AG10803 (cell line): ENCODE results near the gene TBL3.
"Not testable (repeated sequence)": the region's sequence is repeated elsewhere in the genome, so short reads cannot be mapped to it uniquely, and the experiment has no call there.

Experiments used
- DNase-seq: peaks from one replicate; pipeline ENCODE4 v3.0.0; 2010; ENCODE audit warnings: low read depth
- H3K4me3 ChIP-seq: 2 replicates; pipeline ENCODE4 v1.5.1; 2011; ENCODE audit warnings: mild to moderate bottlenecking, low read length, control low read depth
- TF ChIP-seq, protein P1 (sequence below): conservative IDR thresholded peaks from 2 replicates; pipeline ENCODE4 v1.5.1; 2011; ENCODE audit warnings: mild to moderate bottlenecking, low read length, control low read depth, inconsistent platforms

TBL3 gene

DNA sequence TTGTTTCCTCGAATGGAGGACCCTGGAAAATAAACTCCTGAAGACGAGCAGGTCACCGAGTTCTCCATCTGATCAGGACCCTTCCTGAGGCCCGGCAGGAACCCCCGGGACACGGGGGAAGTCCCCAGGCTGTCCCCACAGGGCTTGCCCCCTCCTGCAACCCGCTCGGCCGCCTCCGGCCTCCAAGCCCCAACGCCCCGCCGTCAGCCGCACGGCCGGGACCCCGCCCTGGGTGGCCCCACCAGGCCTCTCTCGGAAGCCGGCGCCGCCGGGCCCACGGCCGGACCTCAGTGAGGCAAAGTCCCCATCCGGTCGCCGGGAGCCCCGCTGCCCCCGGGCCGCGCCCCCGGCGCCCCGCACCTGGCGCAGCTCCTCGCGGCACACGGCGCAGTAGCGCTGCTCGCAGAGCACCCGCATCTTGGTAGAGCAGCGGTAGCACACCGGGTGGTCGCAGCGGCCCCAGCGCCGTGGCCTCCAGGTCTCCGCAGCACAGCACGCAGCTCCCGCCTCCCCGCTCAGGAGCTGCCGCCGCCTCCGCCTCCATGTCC is 37.4 kb downstream of the TBL3 start:
- peak overlapping the region; percentile 86 for H3K4me3 ChIP-seq

DNA sequence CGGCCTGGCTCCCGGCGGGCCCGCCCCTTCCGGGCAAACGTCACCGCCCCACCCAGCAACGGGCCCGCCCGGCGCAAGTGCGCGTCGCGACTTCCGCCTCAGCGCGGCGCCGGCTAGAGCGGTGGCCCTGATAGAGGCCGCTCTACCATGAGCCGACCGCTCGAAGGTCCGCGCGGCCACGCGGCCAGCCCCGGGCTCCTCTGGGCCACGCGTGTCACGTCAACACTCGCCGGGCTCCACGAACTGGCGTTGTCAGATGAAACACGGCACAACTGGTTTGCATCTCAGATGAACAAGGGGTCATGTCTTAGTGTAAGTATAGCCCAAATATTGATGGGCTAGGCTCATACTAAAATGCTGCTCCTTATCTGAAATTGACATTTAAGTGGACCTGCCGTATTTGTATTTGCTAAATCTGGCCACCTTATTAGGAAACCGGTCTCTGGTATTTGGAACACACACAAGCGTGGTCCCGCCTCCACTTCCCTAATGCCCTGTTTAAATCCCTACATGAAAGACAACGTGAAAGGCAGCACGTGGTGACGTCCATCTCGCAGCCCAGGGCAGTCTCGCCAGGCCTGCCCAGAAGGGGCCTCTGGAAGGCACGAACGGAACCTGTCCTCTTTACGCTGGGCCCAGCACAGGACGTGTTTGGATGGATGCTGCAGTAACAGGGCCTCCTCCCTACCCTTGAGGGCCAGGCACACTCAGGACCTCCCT is 38.1 kb downstream of the TBL3 start, which contains the start of gene ZNF598:
Gene ZNF598 (minus strand): TSS at position 31 of the 720 bp plus-strand sequence.
- H3K4me3 ChIP-seq: peak within 1 kb of the TSS; percentile 86
- TF ChIP-seq, protein P1, sequence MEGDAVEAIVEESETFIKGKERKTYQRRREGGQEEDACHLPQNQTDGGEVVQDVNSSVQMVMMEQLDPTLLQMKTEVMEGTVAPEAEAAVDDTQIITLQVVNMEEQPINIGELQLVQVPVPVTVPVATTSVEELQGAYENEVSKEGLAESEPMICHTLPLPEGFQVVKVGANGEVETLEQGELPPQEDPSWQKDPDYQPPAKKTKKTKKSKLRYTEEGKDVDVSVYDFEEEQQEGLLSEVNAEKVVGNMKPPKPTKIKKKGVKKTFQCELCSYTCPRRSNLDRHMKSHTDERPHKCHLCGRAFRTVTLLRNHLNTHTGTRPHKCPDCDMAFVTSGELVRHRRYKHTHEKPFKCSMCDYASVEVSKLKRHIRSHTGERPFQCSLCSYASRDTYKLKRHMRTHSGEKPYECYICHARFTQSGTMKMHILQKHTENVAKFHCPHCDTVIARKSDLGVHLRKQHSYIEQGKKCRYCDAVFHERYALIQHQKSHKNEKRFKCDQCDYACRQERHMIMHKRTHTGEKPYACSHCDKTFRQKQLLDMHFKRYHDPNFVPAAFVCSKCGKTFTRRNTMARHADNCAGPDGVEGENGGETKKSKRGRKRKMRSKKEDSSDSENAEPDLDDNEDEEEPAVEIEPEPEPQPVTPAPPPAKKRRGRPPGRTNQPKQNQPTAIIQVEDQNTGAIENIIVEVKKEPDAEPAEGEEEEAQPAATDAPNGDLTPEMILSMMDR: no peak
- peak; percentile 87 for DNase-seq

More for the DNA sequence above, 37.4 kb downstream of the TBL3 start:
- TF ChIP-seq, protein P1: no peak
- no peak for DNase-seq

DNA sequence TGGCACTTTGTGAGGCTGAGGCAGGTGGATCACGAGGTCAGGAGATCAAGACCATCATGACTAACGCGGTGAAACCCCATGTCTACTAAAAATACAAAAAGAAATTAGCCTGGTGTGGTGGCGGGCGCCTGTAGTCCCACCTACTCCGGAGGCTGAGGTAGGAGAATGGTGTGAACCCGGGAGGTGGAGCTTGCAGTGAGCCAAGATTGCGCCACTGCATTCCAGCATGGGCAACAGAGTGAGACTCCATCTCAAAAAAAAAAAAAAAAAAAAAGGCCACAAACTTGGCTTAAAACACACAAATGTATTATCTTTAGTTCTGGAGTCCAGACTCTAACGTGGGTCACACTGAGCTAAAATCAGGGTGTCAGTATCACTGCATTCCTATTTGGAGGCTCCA is 39.9 kb downstream of the TBL3 start:
- not testable (repeated sequence) for H3K4me3 ChIP-seq, DNase-seq

DNA sequence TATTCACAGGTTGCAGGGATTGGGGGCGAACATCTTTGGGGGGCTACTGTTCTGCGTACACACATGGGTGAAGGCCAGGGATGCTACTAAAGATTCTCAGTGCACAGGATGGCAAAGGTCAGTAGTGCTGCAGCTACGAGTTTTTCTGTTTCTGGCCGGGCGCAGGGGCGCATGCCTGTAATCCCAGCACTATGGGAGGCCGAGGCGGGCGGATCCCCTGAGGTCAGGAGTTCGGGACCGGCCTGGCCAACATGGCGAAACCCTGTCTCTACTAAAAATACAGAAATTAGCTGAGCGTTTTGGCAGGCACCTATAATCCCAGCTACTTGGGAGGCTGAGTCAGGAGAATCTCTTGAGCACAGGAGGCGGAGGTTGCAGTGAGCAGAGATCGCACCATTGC is 41.7 kb downstream of the TBL3 start:
- TF ChIP-seq, protein P1: no peak
- H3K4me3 ChIP-seq: no peak overlapping the region
- no peak for DNase-seq

DNA sequence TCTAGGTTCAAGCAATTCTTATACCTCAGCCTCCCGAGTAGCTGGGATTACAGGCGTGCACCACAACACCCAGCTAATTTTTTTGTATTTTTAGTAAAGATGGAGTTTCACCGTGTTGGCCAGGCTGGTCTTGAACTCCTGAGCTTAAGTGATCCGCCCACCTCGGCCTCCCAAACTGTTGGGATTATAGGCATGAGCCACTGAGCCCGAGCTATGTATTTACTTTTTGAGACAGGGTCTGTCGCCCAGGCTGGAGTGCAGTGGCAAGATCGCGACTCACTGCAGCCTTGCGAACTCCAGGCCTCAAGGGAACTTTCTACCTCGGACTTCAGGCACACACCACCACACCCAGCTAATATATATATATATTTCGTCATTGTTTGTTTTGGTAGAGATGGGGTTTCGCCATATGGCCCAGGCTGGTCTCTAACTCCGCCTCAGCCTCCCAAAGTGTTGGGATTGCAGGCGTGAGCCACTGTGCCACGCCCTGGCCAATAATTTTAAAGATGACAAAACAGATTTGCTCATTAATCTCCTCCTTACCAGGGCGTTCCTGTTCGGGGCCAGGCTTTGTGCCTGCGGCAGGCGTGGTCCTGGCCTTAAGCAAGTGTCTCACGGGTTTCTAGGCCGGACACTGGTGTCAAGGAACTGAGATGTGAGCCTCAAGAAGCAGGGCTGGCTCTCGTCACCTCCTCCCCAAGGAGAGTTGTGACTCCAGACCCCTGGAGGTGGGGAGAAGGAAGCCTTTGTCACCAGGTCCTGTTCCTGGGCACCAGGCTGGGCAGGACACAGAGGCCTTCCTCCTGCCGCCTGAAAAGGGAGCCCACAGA is 43.5 kb downstream of the TBL3 start:
- no peak overlapping the region for H3K4me3 ChIP-seq
- no peak for DNase-seq
- TF ChIP-seq, protein P1: no peak

DNA sequence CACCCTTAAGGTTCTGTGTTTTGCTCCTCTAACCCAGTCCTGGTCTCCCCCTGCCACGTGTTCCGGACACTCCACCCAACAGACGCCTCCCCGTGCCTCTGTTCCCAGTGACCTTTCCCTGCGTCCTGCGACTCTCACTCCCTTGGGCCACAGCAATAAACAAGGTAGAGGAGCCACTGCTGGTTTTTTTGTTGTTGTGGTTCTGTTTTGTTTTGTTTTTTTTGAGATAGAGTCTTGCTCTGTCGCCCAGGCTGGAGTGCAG is 44.0 kb downstream of the TBL3 start:
- TF ChIP-seq, protein P1: no peak

DNA sequence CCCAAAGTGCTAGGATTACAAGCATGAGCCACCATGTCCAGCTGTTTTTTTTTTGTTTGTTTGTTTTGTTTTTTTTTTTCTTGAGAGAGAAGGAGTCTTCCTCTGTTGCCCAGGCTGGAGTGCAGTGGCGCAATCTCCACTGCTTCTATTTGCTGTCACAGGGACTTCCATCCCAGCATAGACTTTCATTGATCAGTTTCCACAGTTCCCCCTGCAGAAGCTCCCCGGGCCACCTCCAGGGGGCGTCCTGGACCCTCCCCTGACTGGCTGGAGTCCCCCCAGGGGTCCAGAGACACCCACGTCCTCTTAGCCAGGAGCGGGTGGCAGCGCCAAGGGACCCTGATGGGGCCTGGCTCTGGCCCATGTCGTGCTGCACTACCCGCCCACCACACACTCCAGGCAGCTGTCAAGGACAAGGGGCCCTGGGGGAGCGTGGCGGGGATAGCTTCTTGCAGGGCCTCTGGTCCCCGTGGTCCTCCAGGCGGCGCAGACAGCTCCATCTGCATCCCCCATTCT is 44.6 kb downstream of the TBL3 start:
- TF ChIP-seq, protein P1: peak; percentile 31
- H3K4me3 ChIP-seq: no peak overlapping the region
- DNase-seq: no peak

More for the DNA sequence above, 44.0 kb downstream of the TBL3 start:
- no peak for DNase-seq
- no peak overlapping the region for H3K4me3 ChIP-seq
